SK-N-SH treated with all-trans-retinoic acid at 6 μM for 48 hours (cell line): ENCODE results near the gene HOXA7.

Experiments
- GLIS3 ChIP-seq: fragments of 250-450 bp; sonication (Bioruptor Pico); IDR thresholded peaks from 2 replicates; pipeline ENCODE4 v1.5.0; 2020; ENCODE audit warnings: mild to moderate bottlenecking, moderate library complexity
- ISL1 ChIP-seq: fragments of 250-450 bp; sonication (Bioruptor Pico); IDR thresholded peaks from 2 replicates; pipeline ENCODE4 v2.1.2; 2022; ENCODE audit warnings: mild to moderate bottlenecking, moderate library complexity
- OSR1 ChIP-seq: fragments of 250-450 bp; sonication (Bioruptor Pico); IDR thresholded peaks from 2 replicates; pipeline ENCODE4 v1.8.0; 2022; ENCODE audit warnings: moderate library complexity, mild to moderate bottlenecking, inconsistent platforms
- PATZ1 ChIP-seq: fragments of 250-450 bp; sonication (Bioruptor Pico); IDR thresholded peaks from 2 replicates; pipeline ENCODE4 v1.8.0; 2020; ENCODE audit warnings: mild to moderate bottlenecking, moderate library complexity, borderline replicate concordance
- PPARA ChIP-seq: fragments of 250-450 bp; sonication (Bioruptor Pico); IDR thresholded peaks from 2 replicates; pipeline ENCODE4 v1.5.0; 2020; ENCODE audit warnings: mild to moderate bottlenecking, borderline replicate concordance
- SNAI2 ChIP-seq: fragments of 250-450 bp; sonication (Bioruptor Pico); IDR thresholded peaks from 2 replicates; pipeline ENCODE4 v1.5.0; 2020; ENCODE audit warnings: mild to moderate bottlenecking, moderate library complexity
- TCF4 ChIP-seq: fragments of 250-450 bp; sonication (Bioruptor Pico); IDR thresholded peaks from 2 replicates; pipeline ENCODE4 v1.8.0; 2021; ENCODE audit warnings: mild to moderate bottlenecking, moderate library complexity, borderline replicate concordance
- TOX ChIP-seq: fragments of 250-450 bp; sonication (Bioruptor Pico); IDR thresholded peaks from 2 replicates; pipeline ENCODE4 v1.8.0; 2021; ENCODE audit warnings: mild to moderate bottlenecking, moderate library complexity, borderline replicate concordance
- ZFP3 ChIP-seq: fragments of 250-450 bp; sonication (Bioruptor Pico); IDR thresholded peaks from 2 replicates; pipeline ENCODE4 v1.5.0; 2020; ENCODE audit warnings: mild to moderate bottlenecking, moderate library complexity
- ZFP30 ChIP-seq: fragments of 450-650 bp; formaldehyde crosslinking; IDR thresholded peaks from 2 replicates; pipeline ENCODE4 v1.5.0; 2022; ENCODE audit warnings: mild to moderate bottlenecking, moderate library complexity
- ZNF565 ChIP-seq: fragments of 450-650 bp; formaldehyde crosslinking; conservative IDR thresholded peaks from 2 replicates; pipeline ENCODE4 v1.5.0; 2020; ENCODE audit warnings: low read depth, mild to moderate bottlenecking, moderate library complexity
- ZNF8 ChIP-seq: fragments of 450-650 bp; formaldehyde crosslinking; IDR thresholded peaks from 2 replicates; pipeline ENCODE4 v1.5.0; 2020; ENCODE audit warnings: mild to moderate bottlenecking, moderate library complexity

DNA sequence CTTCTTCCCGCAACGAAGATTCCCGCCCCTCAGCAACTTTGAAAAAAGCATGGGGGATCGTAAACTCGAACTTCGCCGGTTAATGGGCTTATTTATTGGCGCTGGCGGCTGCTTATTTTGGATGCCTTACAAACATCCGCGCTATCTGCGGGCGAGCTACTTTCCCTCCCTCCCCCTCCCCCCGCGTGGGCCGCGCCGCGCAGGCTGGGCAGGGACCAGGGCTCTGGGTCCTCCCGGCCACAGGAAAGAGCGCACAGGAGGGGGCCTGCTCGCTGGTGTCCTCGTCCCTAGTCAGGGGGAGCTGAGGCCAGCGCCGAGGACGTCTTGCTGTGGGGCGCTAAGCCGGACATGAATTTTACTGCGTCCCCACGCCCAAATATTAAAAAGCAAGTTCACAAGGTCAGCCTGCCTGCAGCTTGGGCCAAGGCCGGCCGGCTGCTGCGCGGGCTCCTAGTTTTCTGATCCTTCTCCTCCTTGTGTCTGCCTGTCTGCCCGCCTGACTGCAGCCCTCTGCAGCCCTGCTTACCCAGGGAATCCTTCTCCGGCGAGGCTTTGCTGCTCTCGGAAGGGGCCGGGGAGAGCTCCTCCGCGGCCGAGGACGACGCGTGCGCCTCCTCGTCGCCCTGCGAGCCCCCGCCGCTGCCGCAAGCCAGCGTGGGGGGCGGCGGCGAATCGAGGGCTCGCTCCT, 16.5 kb upstream of the HOXA7 start:
- TF ChIP-seq PATZ1 (CRISPR knock-in tag) (no peak), TOX (no peak), ZFP30 (CRISPR knock-in tag) (no peak), PPARA (CRISPR knock-in tag) (no peak), ISL1 (CRISPR knock-in tag) (no peak), GLIS3 (CRISPR knock-in tag) (no peak), OSR1 (no peak), SNAI2 (CRISPR knock-in tag) (no peak), ZFP3 (no peak), ZNF8 (no peak), TCF4 (CRISPR knock-in tag) (no peak), ZNF565 (CRISPR knock-in tag) (no peak)
